Stimulated activated CD4-positive, alpha-beta T cell treated with anti-CD3 and anti-CD28 coated beads, TNF-alpha, amount 100 ng/mL, for 24 hours (primary cell): ENCODE measurements around the gene NACAD.
"Not testable (repeated sequence)": the region's sequence is repeated elsewhere in the genome, so short reads cannot be mapped to it uniquely, and the experiment has no call there.

Source experiments
- DNase-seq, 3 experiments: peaks; one replicate each; pipeline ENCODE4 v3.0.0-alpha.2; 2020; ENCODE audit warnings: low read depth in 3 of 3

Gene NACAD

DNA sequence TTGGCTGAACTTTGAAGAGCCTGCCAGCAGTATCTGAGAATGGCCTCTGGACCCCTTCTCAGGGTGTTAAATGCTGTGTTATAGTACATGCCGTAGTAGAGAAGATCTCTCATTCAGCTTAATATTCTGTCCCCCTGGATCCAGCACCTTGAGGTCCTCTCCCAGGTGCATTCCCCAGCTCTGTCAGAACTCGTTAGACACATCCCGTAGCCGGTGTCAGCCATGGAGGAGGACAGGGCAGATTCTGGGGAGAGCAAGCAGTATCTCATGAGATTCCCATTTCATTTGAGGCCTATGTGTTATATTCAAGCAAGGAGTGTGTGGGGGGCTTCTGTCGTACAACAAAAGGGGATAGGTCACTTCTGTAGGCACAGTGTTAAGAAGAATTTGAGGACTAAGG lies 34.8 kb downstream of the NACAD start:
- DNase-seq: no peak

DNA sequence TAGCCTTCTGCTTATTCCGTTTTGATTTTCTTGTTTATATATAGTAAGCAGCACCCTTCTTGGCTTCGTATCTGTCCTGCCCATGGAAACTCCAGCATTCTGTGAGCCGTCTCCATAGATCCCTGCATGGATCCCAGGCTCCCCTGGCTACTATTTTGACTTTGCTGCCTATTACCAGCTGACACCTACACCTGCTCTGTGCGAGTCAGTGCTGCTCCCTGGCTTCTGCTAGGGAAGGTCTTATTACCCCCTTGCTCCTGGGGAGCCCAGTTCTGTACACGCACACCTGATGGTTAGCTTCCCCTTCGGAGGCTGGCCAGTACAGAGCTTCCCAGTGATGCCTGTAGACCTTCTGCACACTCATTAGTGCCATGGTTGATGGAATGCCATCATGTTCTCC lies 35.4 kb downstream of the NACAD start:
- no peak for DNase-seq

DNA sequence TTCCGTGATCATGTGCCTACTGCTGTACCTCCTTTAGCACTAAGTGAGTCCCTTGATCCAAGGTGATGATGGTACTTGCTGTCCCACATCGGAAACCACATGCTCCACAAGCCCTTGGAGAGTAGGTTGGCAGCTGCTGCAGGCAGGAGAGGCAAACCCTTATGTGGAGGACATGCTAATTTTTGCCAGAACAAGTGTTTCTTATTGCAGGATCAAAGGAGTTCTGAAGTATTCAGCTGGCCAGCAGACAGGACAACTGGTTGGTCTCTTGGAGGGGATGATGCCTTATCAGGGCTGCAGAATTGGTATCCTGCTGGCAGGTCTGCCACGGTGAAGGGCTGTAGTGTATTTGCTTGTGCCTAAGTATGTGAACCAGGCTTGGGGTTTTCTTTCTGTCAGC lies 36.8 kb downstream of the NACAD start:
- DNase-seq: no peak

DNA sequence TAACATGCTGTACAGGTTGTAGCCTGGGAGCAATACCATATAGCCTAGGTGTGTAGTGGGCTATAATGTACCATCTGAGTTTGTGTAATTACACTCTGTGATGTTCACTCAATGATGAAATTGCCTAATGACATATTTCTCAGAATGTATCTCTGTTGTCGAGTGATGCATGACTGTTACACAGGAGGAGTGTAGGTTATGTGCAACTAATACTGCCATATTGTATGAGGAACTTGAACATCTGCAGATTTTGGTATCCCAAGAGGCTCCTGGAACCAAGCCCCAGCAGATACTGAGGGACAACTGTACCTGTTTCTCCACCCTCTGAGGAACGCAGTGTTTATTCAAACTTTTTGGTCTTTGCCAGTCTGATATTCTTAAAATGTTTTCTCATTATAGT lies 38.6 kb downstream of the NACAD start:
- DNase-seq: no peak

DNA sequence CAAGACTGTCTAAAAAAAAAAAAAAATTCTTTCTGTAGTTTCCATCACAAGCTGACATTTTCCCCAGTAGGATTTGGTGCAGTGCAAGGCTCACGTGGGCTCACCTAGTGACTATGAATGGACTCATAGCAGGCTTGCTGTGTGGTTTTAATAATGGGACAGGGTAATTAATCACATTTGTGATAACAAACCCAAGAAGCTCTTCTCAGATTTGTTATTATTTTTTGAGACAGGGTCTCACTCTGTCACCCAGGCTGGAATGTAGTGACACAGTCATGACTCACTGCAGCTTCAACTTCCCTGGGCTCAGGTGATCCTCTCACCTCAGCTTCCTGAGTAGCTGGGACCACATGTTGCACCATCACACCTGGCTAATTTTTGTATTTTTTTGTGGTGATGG lies 40.0 kb downstream of the NACAD start:
- DNase-seq: no peak

DNA sequence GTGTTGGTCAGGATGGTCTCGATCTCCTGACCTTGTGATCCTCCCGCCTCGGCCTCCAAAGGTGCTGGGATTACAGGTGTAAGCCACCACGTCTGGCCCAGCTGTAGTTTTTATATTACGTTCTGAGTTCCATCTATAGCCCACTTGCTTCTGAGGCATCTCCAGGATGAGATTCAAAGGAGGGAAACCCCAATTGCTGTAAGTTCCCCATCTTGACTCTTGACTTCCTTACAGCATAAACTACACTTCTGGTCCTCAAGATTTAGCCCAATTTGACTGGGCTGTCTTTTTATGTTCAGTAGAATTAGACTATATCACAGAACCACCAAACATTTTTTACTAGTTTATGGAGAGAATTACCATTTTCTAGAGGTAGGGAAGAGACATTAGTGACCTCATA lies 44.4 kb downstream of the NACAD start:
- no peak for DNase-seq

DNA sequence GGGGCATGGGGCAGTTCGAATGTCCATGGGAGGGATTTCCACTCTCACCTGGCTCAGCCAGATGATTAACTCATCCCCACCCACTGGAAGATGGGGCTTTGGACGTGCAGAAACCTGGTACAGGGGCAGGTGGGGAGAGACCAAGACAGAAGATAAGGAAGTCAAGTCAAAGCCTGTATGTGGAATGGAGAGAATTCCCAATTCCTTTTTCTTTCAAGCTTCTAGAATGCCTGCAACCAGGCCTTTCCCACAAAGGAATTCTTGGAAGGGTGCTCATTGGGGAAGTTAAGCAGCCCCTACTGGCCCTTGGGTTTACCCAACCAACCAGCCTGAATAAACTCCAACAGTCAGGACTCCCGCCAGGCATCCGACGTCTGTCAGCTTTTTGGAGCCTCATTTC lies 49.7 kb downstream of the NACAD start:
- DNase-seq: no peak

DNA sequence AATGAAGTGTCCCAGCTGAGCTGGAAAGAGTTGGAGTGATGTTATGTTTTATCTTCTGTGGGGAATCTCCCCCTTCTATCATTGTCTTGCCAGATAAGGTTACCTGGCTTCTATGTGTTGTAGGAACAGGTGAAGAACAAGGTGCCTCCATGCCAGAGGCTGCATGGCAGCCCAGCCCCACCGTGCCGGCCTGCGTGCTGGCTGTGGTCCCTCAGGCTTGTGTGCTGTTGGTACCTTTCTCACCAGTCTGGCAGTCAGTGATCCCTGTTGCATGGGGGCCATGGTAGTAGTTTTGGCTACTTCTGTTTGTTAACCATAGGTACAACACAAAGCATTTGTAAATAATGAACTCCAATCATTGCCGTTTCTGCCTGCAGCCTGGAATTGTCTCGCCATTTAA lies 50.9 kb downstream of the NACAD start:
- no peak for DNase-seq

DNA sequence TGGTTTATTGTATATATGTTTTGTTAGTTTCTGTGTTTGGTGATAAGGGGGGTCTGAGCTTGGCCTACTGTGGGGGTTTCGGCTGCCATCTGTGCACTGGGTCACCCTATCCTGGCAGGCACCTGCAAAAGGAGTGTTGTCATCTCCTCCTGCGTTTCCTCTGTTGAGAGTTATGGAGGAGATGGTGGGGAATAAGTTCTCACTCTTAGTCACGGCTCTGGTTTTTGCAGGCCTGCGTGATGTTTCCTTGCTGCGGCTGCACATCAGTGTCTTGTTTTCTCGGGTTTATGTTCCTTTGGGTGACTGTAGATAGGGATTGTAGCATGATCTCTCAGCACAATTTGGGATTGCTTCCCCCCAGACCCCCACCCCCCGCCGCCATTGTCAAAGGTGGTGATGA lies 52.0 kb downstream of the NACAD start:
- peak in 1 of 3 experiments; percentile 30 for DNase-seq

DNA sequence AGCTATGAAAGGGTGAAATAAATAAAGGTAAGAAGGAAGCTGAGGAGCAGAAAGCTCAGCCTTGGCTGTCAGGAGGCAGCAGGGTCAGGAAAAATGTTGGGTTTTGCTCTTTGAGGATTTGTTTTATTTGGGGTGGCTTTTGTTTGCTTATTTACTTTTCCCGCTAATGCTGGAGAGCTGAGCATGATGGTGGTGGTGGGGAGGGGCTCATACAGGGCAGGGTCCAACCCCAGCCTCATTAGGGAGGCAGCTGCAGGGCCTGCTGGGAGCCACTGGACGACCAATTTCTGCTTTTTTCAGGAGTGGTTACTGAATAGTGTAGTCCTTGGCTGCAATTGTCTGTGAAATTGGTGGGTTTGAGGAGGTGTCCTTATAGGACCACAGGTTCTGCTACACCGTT lies 52.5 kb downstream of the NACAD start:
- no peak for DNase-seq

DNA sequence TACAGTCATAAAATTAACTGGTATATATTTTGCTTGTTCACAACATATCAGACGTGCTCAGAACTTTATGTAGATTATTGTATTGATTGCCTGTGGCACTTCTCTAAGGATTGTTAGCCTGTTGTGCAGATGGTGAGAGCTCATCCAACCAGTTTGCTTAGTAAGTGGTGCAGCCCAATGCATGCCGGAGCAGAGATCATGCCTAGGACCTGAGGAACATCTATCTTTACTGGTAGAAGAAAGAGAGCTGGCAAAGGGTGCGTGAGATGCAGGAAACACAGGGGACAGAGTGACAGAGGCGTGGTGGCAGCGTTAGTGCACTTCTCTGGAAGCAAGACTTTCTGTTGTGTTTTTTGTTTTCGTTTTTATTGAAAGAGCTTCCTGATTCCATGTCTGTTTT lies 52.9 kb downstream of the NACAD start:
- DNase-seq: no peak

DNA sequence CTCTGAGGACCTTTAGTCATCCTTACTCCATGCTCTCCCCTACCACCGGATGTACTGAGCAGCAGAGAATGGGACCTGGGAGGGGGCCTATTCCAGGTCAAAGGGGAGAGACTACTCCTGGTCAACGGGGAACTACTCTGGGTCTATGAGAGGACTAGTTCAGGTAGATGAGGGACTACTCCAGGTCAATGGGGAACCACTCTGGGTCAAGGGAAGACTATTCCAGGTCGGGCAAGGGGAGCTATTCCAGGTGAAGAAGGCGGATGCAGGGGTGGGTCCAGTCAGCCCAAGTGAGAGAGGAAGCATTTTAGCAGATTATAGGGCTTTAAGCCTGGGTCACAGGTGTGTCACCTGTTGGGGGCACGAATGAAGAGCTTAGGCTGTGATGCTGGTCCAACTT lies 53.4 kb downstream of the NACAD start:
- no peak for DNase-seq

DNA sequence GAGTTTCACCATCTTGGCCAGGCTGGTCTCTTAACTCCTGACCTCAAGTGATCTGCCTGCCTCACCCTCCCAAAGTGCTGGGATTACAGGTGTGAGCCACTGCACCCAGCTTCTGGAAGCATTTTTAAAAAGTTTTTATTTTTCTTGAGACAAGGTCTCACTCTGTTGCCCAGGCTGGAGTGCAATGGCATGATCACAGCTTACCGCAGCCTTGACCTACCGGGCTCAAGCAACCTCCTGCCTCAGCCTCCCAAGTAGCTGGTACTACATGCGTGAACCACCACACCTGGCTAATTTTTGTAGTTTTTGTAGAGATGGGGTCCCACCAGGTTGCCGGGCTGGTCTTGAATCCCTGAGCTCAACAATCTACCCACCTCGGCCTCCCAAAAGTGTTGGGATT lies 54.1 kb downstream of the NACAD start:
- not testable (repeated sequence) for DNase-seq

DNA sequence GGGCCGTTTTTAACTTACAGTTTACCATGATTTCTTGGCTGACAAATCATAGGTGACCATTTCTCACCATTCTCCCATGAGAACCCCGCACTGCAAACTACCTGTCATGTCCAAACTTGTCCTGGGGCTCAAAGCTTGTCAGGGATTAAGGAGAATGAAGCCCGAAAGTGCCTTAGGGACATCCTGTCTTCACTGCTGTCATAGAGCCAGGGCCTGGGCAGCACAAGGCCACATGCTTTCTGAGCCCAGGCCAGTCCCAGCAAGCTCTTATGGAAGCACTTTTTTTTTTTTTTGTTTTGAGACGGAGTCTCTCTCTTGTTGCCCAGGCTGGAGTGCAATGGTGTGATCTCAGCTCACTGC lies 54.9 kb downstream of the NACAD start:
- no peak for DNase-seq

DNA sequence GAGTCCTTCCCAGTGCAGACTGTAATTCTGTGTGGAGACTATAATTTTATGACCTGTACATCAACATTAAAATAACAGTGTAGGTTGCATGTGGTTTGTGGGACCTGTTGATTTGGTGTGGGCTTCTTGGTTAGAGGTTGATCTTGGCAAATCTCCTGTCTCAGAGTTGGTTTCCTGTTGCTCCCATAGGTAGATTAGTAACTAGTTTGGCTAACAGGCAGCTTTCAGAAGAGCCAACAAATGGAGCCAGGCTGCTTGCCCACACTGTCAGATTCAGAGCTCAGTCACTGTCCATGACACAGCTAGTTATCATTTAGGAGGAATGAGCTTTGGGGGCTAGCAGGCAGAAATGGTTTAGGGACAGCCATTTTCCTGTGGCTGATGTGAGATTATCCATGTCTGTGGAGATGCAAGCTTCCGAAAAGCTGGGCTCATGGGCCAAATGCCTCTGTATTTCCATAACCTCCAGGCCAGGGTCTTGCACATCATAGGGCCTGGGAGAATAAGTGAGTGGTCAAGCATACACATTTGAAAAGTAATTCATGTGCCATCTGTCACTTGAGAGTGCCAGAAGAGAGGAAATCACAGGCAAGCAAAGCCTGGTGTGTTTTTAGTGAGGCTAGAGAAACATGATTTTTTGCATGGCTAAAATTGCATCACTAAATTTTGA lies 55.4 kb downstream of the NACAD start:
- DNase-seq: no peak

DNA sequence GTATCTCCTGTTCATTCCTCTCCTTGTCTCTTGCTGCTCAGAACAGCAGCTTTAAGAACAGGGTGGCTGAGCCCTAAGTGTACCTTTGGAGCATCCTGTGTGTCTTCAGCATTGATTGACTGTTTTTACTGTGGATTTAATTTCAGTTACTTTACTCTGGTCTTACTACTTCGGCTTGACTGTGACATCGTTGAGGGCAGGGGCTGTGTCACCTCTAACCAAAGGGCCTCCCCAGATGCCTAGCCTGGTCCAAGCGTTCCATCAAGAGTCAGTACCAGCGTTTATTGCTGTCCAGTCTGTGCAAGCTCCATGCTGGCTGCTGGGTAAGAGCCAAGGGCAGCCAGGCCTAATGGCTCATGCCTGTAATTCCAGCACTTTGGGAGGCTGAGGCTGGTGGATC lies 56.3 kb downstream of the NACAD start:
- DNase-seq: no peak

DNA sequence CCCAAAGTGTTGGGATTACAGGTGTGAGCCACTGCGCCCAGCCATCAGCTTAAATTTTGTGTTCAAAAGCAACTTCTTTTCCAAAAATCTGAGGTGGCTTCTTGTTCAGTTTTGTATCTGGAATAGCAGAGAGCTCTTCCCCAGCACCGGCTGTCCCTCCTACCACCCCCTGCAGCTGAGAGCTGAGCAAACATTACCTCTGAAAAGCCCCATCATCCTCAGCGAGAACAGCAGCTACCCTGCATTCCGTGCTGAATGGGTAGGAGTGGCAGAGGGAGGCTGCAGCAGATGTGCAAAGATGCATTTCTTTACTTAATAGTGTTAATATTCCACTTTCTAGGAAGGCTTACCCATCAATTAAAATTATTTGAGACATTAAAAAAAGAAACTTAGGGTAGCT lies 56.9 kb downstream of the NACAD start:
- no peak for DNase-seq
